ENCODE measurements around the gene PRSS27.
"Not testable (repeated sequence)": the region's sequence is repeated elsewhere in the genome, so short reads cannot be mapped to it uniquely, and the experiment has no call there.

PRSS27 gene

GRCh38 chr16:2724088-2724676, 4.2 kb upstream of the PRSS27 start:
- no peak for DNase-seq

- not testable (repeated sequence) for DNase-seq
Observed at GRCh38 chr16:2721634-2722173, 1.7 kb upstream of the PRSS27 start.

- DNase-seq = peak; percentile 87
Observed at GRCh38 chr16:2720719-2721633, 952 bp upstream of the PRSS27 start.

- DNase-seq = no peak
Observed at GRCh38 chr16:2719328-2720063, 528 bp downstream of the PRSS27 start.

- no peak for DNase-seq
Observed at GRCh38 chr16:2717383-2718263, 2.4 kb downstream of the PRSS27 start.

- no peak for DNase-seq
Observed at GRCh38 chr16:2716948-2717347, 3.1 kb downstream of the PRSS27 start.

- DNase-seq = no peak
Observed at GRCh38 chr16:2715966-2716885, 3.8 kb downstream of the PRSS27 start.

- DNase-seq = peak; percentile 50
Observed at GRCh38 chr16:2715519-2715918, 4.5 kb downstream of the PRSS27 start.

GRCh38 chr16:2715064-2715463, 5.0 kb downstream of the PRSS27 start:
- no peak for DNase-seq

GRCh38 chr16:2713985-2714774, 5.8 kb downstream of the PRSS27 start:
- no peak for DNase-seq

- no peak for DNase-seq
Observed at GRCh38 chr16:2713523-2713922, 6.5 kb downstream of the PRSS27 start.

GRCh38 chr16:2712546-2712945, 7.5 kb downstream of the PRSS27 start:
- no peak for DNase-seq

- no peak for DNase-seq
Observed at GRCh38 chr16:2712063-2712441, 8.0 kb downstream of the PRSS27 start.

GRCh38 chr16:2711370-2712062, 8.5 kb downstream of the PRSS27 start:
- DNase-seq = no peak

- no peak for DNase-seq
Observed at GRCh38 chr16:2710711-2711231, 9.3 kb downstream of the PRSS27 start.

- DNase-seq = no peak
Observed at GRCh38 chr16:2710021-2710710, 9.9 kb downstream of the PRSS27 start.

GRCh38 chr16:2709588-2709984, 10.4 kb downstream of the PRSS27 start:
- no peak for DNase-seq

- DNase-seq = no peak
Observed at GRCh38 chr16:2708955-2709587, 11.0 kb downstream of the PRSS27 start.
